Measurements from ENCODE around the gene PUS10.
"Not testable (repeated sequence)": the region's sequence is repeated elsewhere in the genome, so short reads cannot be mapped to it uniquely, and the experiment has no call there.

The PUS10 gene

DNA sequence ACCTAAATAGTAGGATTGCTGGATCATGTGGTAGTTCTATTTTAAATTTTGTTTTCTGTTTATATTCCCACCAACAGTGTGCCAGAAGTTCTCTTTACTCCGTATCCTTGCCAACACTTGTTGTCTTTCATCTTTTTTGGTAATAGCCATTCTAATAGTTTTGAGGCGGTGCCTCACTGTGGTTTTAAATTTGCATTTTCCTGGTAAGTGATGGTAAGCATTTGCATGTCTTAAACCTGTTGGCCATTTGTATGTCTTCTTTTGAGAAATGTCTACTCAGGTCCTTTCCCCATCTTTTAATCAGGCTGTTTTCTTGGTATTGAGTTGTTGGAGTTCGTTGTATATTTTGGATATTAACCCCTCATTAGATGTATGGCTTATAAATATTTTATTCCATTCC is 85.1 kb downstream of the PUS10 start:
- no peak for DNase-seq (ENCODE audit: low read depth)

GRCh38 chr2:60932061-60932460 is 86.0 kb downstream of the PUS10 start:
- DNase-seq (ENCODE audit: low read depth), result not testable (repeated sequence)

- DNase-seq (ENCODE audit: low read depth), result no peak
Measured at GRCh38 chr2:60926741-60927552, 91.1 kb downstream of the PUS10 start.

DNA sequence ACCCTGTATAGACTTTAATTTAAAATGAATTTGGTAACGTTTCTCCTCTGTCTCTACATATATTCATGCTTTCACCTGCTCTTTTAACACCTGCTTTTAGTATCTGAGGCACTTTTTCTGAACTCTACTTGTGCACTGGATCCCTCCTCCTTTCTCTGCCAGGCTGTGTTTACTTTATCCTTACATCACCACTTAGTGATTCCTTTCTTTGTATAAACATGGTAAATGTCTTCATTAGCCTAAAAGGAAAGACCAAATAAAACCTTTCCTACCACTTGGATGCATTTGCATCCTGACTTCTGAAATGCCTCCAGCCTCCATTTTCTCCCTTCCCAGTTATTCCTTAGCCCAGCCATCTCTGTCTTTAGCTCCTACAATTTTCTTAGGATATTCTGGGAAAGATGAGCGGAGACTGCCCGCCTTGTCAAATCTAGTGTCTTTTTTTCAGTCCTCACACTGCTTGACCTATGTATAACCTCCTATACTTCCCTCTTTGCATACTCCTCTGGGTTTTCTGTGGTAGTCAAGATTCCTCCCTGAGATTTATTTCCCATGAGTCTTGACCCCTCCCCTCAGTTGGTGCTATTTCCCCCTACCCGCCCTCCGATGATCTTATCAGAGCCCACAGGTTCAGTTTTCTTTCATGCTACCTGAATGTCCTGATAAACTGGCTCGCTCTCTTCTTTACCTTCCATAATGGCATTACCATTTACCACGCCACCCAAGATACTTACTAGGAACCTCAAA is 91.9 kb downstream of the PUS10 start:
- DNase-seq (ENCODE audit: low read depth), result no peak

DNA sequence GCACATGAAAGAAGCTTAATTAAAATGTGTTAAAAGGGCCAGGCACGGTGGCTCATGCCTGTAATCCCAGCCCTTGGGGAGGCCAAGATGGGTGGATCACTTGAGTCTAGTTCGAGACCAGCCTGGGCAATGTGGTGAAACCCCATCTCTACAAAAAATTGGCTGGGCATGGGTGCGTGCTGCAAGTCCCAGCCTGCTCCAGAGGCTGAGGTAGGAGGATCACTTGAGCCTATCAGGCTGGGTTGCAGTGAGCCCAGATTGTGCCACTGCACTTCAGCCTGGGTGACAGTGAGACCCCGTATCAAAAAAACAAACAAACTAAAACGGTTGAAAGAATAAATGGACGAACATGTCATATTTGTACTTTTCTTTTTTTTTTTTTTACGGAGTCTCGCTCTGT is 110.7 kb downstream of the PUS10 start:
- no peak for DNase-seq (ENCODE audit: low read depth)

DNA sequence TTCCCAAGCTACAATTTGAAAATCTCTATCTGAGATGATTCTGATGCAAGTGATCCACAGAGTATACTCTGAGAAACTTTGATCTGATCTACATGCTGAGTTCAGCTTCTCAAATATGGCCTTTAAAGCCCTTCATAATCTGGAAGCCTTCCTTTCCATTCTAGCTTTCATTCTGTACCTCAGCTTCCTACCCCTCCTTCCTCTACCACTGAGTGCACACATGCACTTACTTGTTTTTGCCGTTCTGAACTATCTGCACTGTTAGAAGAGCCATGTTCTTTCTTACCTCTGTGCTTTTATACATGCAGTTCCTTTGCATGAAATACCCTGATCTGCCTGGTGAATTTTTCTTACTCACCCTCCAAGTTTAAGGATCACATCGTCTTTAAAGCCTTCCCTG is 111.7 kb downstream of the PUS10 start:
- DNase-seq (ENCODE audit: low read depth), result no peak

DNA sequence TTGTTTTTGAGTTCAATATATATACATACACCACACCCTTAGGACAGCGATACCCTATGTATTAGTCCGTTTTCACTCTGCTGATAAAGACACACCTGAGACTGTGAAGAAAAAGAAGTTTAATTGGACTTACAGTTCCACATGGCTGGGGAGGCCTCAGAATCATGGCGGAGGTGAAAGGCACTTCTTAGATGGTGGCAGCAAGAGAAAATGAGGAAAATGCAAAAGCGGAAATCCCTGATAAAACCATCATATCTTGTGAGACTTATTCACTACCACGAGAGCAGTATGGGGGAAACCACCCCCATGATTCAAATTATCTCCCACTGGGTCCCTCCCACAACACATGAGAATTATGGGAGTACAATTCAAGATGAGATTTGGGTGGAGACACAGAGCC is 112.2 kb downstream of the PUS10 start:
- not testable (repeated sequence) for DNase-seq (ENCODE audit: low read depth)

- not testable (repeated sequence) for DNase-seq (ENCODE audit: low read depth)
Measured at GRCh38 chr2:60901296-60901695, 116.8 kb downstream of the PUS10 start.

GRCh38 chr2:60899892-60900249 is 118.2 kb downstream of the PUS10 start:
- no peak for DNase-seq (ENCODE audit: low read depth)

- DNase-seq (ENCODE audit: low read depth), result no peak
Measured at GRCh38 chr2:60899230-60899891, 118.7 kb downstream of the PUS10 start.

DNA sequence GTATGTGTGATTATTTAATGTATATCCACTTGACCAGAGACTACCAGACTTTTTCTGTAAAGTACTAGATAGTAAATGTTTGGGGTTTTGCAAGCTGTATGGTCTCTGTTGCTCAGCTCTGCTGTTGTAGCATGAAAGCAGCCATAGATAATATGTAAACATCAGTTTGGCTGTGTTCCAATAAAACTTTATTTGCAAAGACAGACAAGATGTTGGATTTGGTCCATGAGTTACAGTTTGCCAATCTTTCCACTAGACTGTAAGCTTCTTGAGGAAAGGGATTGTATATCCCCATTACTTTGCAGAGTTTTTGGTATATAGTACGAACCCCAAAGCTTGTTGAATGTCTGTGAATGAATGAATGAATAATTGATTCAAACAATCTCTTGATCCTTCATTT is 119.5 kb downstream of the PUS10 start:
- DNase-seq (ENCODE audit: low read depth), result no peak
